ENCODE data around the gene UGT1A1.

UGT1A1 gene

DNA sequence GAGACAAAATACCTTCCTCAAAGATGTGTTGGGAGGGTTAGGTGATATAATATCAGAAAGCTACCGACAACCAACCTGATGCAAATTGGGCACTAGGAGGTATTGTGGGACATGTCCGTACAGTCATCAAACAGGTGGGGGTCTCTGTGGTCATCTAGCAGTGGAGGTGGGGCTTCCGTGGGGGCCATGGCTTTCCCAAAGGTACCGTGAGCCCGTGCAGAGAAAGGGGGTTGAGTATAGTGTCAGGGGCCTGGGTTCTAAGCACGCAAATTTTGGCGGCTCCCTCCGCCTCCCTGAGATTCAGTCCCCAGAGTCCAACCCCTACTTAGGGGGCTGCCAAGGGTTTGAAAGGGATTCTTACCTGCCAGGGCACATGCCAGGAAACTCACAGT is 61.6 kb downstream of the UGT1A1 start:
- no peak overlapping the region for H3K4me3 ChIP-seq (ENCODE audit: low read depth in 1 of 5, low read length in 5 of 5)
- no peaks in the 10 kb centered on the region for H3K27me3 ChIP-seq (ENCODE audit: control insufficient read depth in 5 of 5, insufficient read depth in 4 of 5, low read length in 5 of 5)

GRCh38 chr2:233822101-233822771 is 62.2 kb downstream of the UGT1A1 start:
- H3K27ac ChIP-seq (ENCODE audit: low read depth, low read length), result no peak overlapping the region
- no peaks in the 10 kb centered on the region for H3K9me3 ChIP-seq (ENCODE audit: control insufficient read depth in 5 of 5, low read length in 5 of 5)
- no peaks in the 10 kb centered on the region for H3K27me3 ChIP-seq (ENCODE audit: control insufficient read depth in 5 of 5, insufficient read depth in 4 of 5, low read length in 5 of 5)
- H3K4me3 ChIP-seq (ENCODE audit: low read depth in 1 of 5, low read length in 5 of 5), result no peak overlapping the region
- no peak overlapping the region for H3K9ac ChIP-seq (ENCODE audit: low read length in 5 of 5)
- peaks cover 0 to 25% (median 8%) of the 10 kb centered on the region in 5 donors for H3K4me1 ChIP-seq (ENCODE audit: control insufficient read depth in 5 of 5, insufficient read depth in 5 of 5, low read length in 5 of 5)
- H3K36me3 ChIP-seq (ENCODE audit: control insufficient read depth in 5 of 5, insufficient read depth in 5 of 5, low read length in 5 of 5), result no peaks in the 10 kb centered on the region

More for the DNA sequence above, 61.6 kb downstream of the UGT1A1 start:
- no peaks in the 10 kb centered on the region for H3K9me3 ChIP-seq (ENCODE audit: control insufficient read depth in 5 of 5, low read length in 5 of 5)
- H3K4me1 ChIP-seq (ENCODE audit: control insufficient read depth in 5 of 5, insufficient read depth in 5 of 5, low read length in 5 of 5), result peaks cover 0 to 31% (median 13%) of the 10 kb centered on the region in 5 donors
- no peaks in the 10 kb centered on the region for H3K36me3 ChIP-seq (ENCODE audit: control insufficient read depth in 5 of 5, insufficient read depth in 5 of 5, low read length in 5 of 5)
- H3K9ac ChIP-seq (ENCODE audit: low read length in 5 of 5), result no peak overlapping the region
- no peak overlapping the region for H3K27ac ChIP-seq (ENCODE audit: low read depth, low read length)
